GDM1 (cell line): Measurements from ENCODE around the gene RABGAP1L.
A peak's percentile ranks its signal among the peaks of the same experiment; 100 is the strongest.
"Not testable (repeated sequence)": the region's sequence is repeated elsewhere in the genome, so short reads cannot be mapped to it uniquely, and the experiment has no call there.

Experiments
- DNase-seq: peaks from one replicate; lab custom pipeline; 2025; lab: John Stamatoyannopoulos, UW

The RABGAP1L gene

GRCh38 chr1:174998569-174999215, 839.4 kb downstream of the RABGAP1L start:
- DNase-seq, result peak; percentile 15

DNA sequence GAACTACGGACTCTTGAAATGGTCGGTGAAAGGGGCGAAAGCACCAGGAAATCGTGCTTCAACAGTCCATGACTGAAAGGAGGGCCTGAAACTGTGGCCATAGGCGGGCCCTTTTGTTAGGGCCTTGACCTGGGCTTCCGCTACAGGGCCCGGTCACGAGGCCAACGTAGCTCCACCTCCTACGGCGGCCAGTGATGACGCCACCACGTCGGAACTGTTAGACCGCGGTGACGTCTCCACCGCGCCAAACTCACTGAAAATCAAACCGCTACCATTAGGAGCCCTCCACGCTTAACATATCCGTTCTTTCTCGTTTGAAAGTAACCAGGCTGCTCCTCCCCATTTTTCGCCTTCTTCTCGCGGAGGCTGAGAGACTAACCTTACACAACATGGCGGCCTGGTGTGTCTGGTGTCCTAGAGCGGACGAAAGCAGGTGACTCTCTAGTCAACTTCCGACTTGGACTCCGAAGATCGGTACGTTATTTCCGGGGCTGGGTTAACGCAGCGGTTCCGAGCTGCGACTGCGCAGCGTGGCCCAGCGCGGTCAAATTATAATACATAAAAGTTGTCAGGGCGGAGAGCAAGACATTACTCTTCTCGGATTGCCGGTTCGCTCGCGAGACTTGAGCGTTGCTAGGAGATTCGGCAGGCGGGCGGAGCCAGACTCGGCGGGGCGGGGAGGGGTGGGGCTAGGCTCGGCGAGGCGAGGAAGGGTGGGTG, 840.1 kb downstream of the RABGAP1L start:
- DNase-seq, result peak; percentile 98

GRCh38 chr1:174999936-175000696, 840.8 kb downstream of the RABGAP1L start, which contains the start of gene CACYBP:
TSS of gene CACYBP (plus strand) at chr1:174999947. CDS start at chr1:175000181, 234 bp downstream.
- DNase-seq, result no peak

DNA sequence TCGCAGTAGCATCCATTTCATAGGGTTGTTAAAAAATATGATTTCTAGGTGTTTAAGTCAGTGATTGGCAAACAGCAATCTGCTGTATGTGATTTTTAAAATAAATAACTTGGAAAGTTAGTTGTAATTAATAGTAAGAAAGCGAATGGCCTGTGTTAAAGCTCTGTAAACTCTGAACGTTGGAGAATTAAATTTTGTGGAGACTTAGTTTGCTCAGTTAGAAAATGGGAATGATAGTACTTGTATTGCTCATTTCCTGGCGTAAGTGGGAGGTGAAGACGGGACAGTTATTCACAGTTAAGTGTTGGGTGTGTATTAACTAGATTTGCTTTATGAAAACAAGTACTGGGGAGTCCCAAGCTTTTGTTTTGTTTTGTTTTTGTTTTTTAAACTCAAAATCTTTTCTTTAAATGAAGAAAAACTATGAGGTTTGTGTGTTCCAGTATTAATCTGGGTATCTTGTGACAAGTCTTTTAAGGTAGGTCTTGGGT, 841.4 kb downstream of the RABGAP1L start:
- no peak for DNase-seq

- no peak for DNase-seq
These were observed 843.7 kb downstream of the RABGAP1L start for GRCh38 chr1:175002910-175003517.

GRCh38 chr1:175003521-175003920, 844.2 kb downstream of the RABGAP1L start:
- DNase-seq, result no peak

DNA sequence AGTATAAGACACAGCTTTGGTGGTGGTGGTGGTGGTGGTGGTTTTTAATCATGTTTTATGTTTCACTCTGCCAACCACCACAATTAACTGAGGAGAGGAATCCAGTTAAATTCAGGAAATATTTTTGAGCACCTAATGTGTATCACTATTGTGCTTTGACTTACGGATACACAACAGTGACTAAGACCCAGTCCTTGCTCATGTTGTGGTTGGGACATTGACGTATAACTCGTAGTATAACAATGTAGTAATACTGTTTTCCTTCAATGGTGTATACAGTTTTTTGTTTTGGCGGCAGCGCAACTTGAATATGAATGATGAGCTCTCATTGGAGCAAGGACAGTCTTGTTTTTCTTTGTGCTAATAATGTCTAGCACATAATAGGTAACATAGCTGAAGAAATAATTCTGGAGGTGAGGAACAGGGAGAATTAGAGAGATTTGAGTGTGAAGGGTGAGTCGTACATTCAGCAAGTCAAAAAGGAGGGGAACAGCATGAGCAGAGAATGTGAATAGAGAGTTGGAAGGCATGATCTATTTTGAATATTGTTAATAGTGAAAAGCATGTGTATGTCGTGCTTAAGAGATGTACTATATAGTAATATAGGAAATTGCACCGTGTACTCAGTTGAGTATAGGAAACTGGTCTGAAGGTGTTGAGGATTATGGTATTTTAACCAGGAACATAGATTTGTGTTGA, 845.9 kb downstream of the RABGAP1L start:
- DNase-seq, result no peak

DNA sequence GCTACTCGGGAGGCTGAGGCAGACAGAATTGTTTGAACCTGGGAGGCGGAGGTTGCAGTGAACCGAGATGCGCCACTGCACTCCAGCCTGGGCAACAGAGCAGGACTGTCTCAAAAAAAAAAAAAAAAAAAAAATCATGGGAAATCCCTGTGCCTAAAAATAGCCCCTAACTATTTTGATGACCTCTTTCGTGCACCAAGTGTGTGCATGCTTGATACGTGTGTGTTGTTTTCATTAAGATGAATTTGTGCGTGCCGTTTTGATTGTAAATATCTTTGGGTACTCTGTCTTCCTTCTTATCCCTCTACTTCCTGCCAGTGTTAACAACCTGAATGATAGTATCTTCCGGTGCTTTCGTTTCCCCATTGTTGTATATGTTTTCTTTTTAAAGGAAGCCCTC, 850.2 kb downstream of the RABGAP1L start:
- no peak for DNase-seq

GRCh38 chr1:175013445-175013844, 854.1 kb downstream of the RABGAP1L start:
- no peak for DNase-seq

- no peak for DNase-seq
These were observed 855.9 kb downstream of the RABGAP1L start for GRCh38 chr1:175015243-175015642.

- no peak for DNase-seq
These were observed 860.2 kb downstream of the RABGAP1L start for GRCh38 chr1:175019524-175019923.

- peak; percentile 92 for DNase-seq
These were observed 864.0 kb downstream of the RABGAP1L start, which contains the start of gene MRPS14 for GRCh38 chr1:175023043-175023921. TSS of gene MRPS14 (minus strand) at chr1:175023425. CDS start at chr1:175023408, 17 bp downstream.

GRCh38 chr1:175023922-175024242, 864.6 kb downstream of the RABGAP1L start:
- not testable (repeated sequence) for DNase-seq

DNA sequence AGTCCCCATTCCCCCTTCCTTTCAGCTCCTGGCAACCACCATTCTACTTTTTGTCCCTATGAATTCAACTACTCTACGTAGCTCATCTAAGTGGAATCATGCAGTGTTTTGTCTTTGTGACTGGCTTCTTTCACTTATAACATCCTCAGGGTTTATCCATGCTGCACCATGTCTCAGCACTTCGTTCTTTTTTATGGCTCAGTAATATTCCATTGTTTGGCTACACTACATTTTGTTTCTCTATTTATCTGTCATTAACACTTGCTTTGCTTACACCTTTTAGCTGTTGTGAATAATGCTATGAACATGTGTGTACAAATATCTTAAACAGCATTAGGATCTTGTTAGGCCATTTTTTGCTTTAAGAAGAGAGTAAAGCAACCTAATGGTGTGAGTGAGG, 865.5 kb downstream of the RABGAP1L start:
- DNase-seq, result no peak

GRCh38 chr1:175033953-175034352, 874.6 kb downstream of the RABGAP1L start:
- no peak for DNase-seq

DNA sequence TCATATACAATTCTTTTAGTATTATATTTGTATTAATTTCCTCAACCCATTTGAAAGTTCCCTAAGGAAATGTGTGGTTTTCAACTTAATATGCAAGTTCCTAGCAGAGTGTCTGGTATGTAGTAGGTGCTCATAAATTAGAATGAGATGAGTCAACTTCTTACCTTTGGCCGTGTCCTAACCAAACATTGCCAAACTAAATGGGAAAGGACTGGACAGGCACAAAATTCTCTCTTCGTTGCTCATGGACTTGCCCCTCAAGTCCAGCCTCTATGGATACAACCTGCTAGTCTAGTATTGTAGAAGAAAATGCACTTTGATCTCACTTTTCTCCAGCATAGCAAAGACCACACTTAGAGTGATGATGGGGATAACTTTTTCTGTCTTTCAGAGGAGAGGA, 875.5 kb downstream of the RABGAP1L start:
- no peak for DNase-seq

DNA sequence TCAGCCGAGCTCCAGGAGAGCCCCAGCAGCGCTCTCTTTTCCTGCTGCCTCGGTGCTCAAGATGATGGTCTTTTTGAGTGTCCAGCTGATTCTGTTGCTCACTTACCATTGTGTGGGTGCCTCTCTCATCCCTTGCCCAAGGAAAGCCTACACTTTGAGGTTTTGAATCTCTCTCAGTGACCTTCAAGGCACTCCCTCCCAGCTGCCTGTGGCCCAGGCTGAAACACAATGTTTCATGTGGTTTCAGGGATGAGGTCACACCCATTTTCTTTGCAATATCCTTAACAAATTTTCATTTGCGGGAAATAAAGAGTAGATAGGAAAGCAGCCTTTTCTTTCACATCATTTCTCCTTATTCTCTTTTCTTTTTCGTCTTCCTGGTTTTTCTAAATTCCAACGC, 876.5 kb downstream of the RABGAP1L start:
- no peak for DNase-seq

DNA sequence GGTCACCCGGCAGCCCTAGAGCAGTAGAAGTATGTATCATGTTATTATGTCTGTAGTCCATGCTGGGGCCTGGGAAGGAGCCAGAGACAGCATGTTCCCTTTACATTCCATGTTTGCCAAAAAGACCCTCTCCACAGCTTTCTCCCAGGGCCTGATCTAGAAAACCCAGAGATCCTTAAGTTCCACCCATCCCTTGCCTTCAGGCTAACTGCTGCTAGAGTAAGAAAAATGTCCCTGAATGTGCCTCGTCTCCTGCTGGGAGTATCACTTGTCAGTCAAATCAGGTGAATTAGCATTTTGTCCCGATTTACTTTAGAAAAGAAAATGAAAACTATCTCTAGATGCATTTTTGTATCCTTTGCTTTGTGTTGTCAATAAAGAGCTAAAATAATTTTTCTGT, 877.2 kb downstream of the RABGAP1L start:
- DNase-seq, result no peak

GRCh38 chr1:175037416-175037815, 878.1 kb downstream of the RABGAP1L start:
- no peak for DNase-seq

GRCh38 chr1:175040324-175040879, 881.1 kb downstream of the RABGAP1L start:
- DNase-seq, result no peak
